ENCODE results near the gene ZNF155. TPM values are rescaled to one million over a fixed set of nuclear protein-coding genes. Genes with fewer than 3 reads are reported as not detected.
"Not testable (repeated sequence)": the region's sequence is repeated elsewhere in the genome, so short reads cannot be mapped to it uniquely, and the experiment has no call there.

Gene ZNF155
- total RNA-seq = 6.2 and 6.8 TPM in 2 replicates

- intact Hi-C loops (cut with micrococcal nuclease) = loop anchor here (1.0 to 5.0 kb wide), 6 partner anchors 18 to 516 kb away; partner anchors contain the start of genes ZNF180, ZNF222, ZNF225 and ZNF230
Observed at GRCh38 chr19:43983912-43984686, at the start of gene ZNF155. ZNF155 (plus strand) TSS chr19:43984188; CDS start chr19:43988544, 4,356 bp downstream.

- intact Hi-C loops (cut with micrococcal nuclease) = loop anchor here (1.0 to 10.0 kb wide), 7 partner anchors 49 to 566 kb away; partner anchors contain the start of genes ZNF155, ZNF180, ZNF222 and ZNF224
Observed at GRCh38 chr19:43934985-43935708, 48.8 kb upstream of the ZNF155 start, which contains the start of gene ZNF45. ZNF45 (minus strand) TSS chr19:43935282; CDS start chr19:43922185, 13,097 bp downstream.

GRCh38 chr19:43936188-43936587, 47.8 kb upstream of the ZNF155 start:
- intact Hi-C loops (cut with micrococcal nuclease) = loop anchor here (10.0 kb wide), 1 partner anchor 279 kb away; the partner anchor contains the start of gene ZNF227

- intact Hi-C loops (cut with micrococcal nuclease) = loop anchor here (10.0 kb wide), 1 partner anchor 275 kb away; the partner anchor contains the start of gene ZNF227
Observed at GRCh38 chr19:43939557-43940260, 44.3 kb upstream of the ZNF155 start.

- intact Hi-C loops (cut with micrococcal nuclease) = no loop called here
Observed at GRCh38 chr19:43940719-43941118, 43.3 kb upstream of the ZNF155 start.

GRCh38 chr19:43941209-43941608, 42.8 kb upstream of the ZNF155 start:
- intact Hi-C loops (cut with micrococcal nuclease) = no loop called here

- intact Hi-C loops (cut with micrococcal nuclease) = not testable (repeated sequence)
Observed at GRCh38 chr19:43947412-43947811, 36.6 kb upstream of the ZNF155 start.

- intact Hi-C loops (cut with micrococcal nuclease) = not testable (repeated sequence)
Observed at GRCh38 chr19:43949803-43950202, 34.2 kb upstream of the ZNF155 start.

- intact Hi-C loops (cut with micrococcal nuclease) = no loop called here
Observed at GRCh38 chr19:43950834-43951645, 32.9 kb upstream of the ZNF155 start, which contains the start of gene ZNF221. ZNF221 (plus strand) TSS chr19:43951228; CDS start chr19:43962727, 11,499 bp downstream.

- intact Hi-C loops (cut with micrococcal nuclease) = no loop called here
Observed at GRCh38 chr19:43956827-43957226, 27.2 kb upstream of the ZNF155 start.

- intact Hi-C loops (cut with micrococcal nuclease) = no loop called here
Observed at GRCh38 chr19:43957891-43958290, 26.1 kb upstream of the ZNF155 start.

GRCh38 chr19:43960411-43960810, 23.6 kb upstream of the ZNF155 start:
- intact Hi-C loops (cut with micrococcal nuclease) = no loop called here

GRCh38 chr19:43966079-43966694, 17.8 kb upstream of the ZNF155 start:
- intact Hi-C loops (cut with micrococcal nuclease) = no loop called here

GRCh38 chr19:43976732-43977131, 7.3 kb upstream of the ZNF155 start:
- intact Hi-C loops (cut with micrococcal nuclease) = no loop called here

GRCh38 chr19:43983544-43983911, 460 bp upstream of the ZNF155 start:
- intact Hi-C loops (cut with micrococcal nuclease) = loop anchor here (5.0 kb wide), 1 partner anchor 129 kb away; the partner anchor contains the start of gene ZNF225

- intact Hi-C loops (cut with micrococcal nuclease) = loop anchor here (1.0 to 5.0 kb wide), 6 partner anchors 18 to 516 kb away; partner anchors contain the start of genes ZNF180, ZNF222, ZNF225 and ZNF230
Observed at GRCh38 chr19:43984687-43985000, 656 bp downstream of the ZNF155 start.

GRCh38 chr19:43997631-43998290, 13.8 kb downstream of the ZNF155 start:
- intact Hi-C loops (cut with micrococcal nuclease) = no loop called here

- intact Hi-C loops (cut with micrococcal nuclease) = loop anchor here (1.0 kb wide), 7 partner anchors 18 to 210 kb away; partner anchors contain the start of genes ZNF155, ZNF222, ZNF225 and ZNF227
Observed at GRCh38 chr19:44002212-44002565, 18.2 kb downstream of the ZNF155 start.
